GM12873 (cell line): ENCODE results near the gene GFRA3.

ENCODE experiments used
- CTCF ChIP-seq: IDR thresholded peaks from 2 replicates; pipeline ENCODE4 v1.5.1; 2012; ENCODE audit warnings: low read depth, mild to moderate bottlenecking, moderate library complexity, low read length, control low read depth; ENCODE audit not compliant: insufficient read depth; ENCODE audit errors: missing control alignments

GFRA3 gene

DNA sequence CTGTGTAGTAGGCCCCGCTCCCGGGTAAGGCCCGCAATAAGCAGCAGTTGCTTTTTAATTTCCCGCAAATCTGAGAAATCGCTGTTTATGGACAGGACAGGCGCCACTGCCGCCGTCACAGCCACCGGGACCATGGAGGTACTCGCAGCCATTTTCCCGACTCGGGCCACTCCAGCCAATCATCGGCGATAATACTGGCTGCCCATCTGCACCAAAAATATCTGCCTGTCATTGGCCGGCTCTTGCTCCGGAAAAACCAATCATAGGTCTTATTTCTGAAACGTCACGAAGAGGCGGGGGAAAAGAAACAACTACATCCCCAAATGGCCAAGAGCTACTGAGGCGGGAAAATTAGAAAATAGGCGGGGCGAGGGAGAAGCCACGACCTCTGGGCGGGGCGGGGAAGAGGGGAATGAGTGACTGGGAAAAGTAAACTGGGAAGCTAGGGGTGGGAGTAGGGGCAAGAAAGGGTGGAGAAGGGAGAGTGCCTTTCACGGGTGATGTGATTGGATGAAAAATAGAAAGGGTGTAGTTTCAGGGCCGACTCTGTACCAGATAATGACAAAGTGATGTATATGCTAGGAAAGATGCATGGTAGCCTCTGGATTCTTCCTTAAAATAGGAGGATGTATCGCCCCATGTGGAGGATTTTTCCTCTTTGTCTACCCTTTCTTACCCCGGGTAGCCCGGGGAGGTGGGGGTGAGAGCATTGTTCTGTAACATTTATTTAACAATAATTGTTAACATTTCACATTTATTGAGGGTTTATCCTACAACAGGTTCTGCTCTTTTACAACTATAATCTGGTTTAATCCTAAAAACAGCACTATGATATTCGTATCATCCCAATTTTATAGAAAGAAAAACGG, 61.0 kb downstream of the GFRA3 start, which contains the start of gene CDC23:
Gene CDC23 (minus strand): TSS at position 163 of the 869 bp plus-strand sequence. CDS start 11 bp downstream, at position 152.
- TF ChIP-seq CTCF, result no peak

GRCh38 chr5:138212828-138213160, 61.6 kb downstream of the GFRA3 start:
- TF ChIP-seq CTCF, result no peak

DNA sequence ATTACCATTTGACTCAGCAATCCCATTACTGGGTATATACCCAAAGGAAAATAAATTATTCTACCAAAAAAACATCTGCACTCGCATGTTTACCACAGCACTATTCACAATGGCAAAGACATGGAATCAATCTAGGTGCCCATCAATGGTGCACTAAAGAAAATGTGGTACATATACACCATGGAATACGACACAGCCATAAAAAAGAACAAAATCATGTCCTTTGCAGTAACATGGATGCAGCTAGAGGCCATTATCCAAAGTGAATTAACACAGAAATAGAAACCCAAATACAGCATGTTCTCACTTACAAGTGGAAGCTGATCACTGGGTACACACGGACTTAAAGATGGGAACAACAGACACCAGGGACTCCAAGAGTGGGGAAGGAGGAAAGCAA, 63.4 kb downstream of the GFRA3 start:
- TF ChIP-seq CTCF, result no peak
